Activated naive CD8-positive, alpha-beta T cell treated with anti-CD3 and anti-CD28 coated beads for 36 hours (primary cell): Measurements from ENCODE around the gene DUSP28. TPM values are rescaled to one million over a fixed set of nuclear protein-coding genes. Genes with fewer than 3 reads are reported as not detected.
"Not testable (repeated sequence)": the region's sequence is repeated elsewhere in the genome, so short reads cannot be mapped to it uniquely, and the experiment has no call there.

ENCODE experiments used
- DNase-seq: peaks from one replicate; pipeline ENCODE4 v3.0.0; 2021
- H3K27ac Mint-ChIP-seq: one replicate; pipeline ENCODE4 v1.8.0; 2022; ENCODE audit warnings: mild to moderate bottlenecking, moderate library complexity, mixed read lengths
- H3K27me3 Mint-ChIP-seq: one replicate; pipeline ENCODE4 v1.8.0; 2022; ENCODE audit warnings: mild to moderate bottlenecking, mixed read lengths
- H3K36me3 Mint-ChIP-seq: one replicate; pipeline ENCODE4 v1.8.0; 2021; ENCODE audit warnings: mild to moderate bottlenecking, mixed read lengths
- H3K4me1 Mint-ChIP-seq: one replicate; pipeline ENCODE4 v1.8.0; 2021; ENCODE audit warnings: mixed read lengths
- H3K4me3 Mint-ChIP-seq: one replicate; pipeline ENCODE4 v1.8.0; 2022; ENCODE audit warnings: mild to moderate bottlenecking, moderate library complexity, mixed read lengths
- H3K9me3 Mint-ChIP-seq: one replicate; pipeline ENCODE4 v1.8.0; 2022; ENCODE audit warnings: mixed read lengths
- total RNA-seq, 2 experiments: library from RNA; stranded (reverse); gene quantifications; one replicate each; pipeline ENCODE4 v1.2.3, GENCODE V29; 2021

DUSP28 gene
- total RNA-seq, 2 experiments from 2014 or later: 6.7 to 6.9 TPM

DNA sequence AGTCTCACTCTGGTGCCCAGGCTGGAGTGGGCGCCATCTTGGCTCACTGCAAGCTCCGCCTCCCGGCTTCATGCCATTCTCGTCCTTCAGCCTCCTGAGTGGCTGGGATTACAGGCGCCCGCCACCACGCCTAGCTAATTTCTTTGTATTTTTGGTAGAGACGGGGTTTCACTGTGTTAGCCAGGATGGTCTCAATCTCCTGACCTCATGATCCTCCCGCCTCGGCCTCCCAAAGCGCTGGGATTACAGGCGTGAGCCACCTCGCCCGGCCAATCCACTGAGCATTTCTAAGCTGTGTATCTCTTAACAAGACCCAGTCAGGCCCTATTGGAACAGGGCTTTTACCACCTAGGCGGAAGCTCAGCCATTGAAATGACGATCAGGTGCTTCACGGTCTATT, 3.1 kb downstream of the DUSP28 start:
- not testable (repeated sequence) for H3K27me3 Mint-ChIP-seq, DNase-seq, H3K4me3 Mint-ChIP-seq, H3K9me3 Mint-ChIP-seq, H3K27ac Mint-ChIP-seq
- H3K36me3 Mint-ChIP-seq: peaks cover 51% of the 10 kb centered on the region
- peaks cover 69% of the 10 kb centered on the region for H3K4me1 Mint-ChIP-seq

DNA sequence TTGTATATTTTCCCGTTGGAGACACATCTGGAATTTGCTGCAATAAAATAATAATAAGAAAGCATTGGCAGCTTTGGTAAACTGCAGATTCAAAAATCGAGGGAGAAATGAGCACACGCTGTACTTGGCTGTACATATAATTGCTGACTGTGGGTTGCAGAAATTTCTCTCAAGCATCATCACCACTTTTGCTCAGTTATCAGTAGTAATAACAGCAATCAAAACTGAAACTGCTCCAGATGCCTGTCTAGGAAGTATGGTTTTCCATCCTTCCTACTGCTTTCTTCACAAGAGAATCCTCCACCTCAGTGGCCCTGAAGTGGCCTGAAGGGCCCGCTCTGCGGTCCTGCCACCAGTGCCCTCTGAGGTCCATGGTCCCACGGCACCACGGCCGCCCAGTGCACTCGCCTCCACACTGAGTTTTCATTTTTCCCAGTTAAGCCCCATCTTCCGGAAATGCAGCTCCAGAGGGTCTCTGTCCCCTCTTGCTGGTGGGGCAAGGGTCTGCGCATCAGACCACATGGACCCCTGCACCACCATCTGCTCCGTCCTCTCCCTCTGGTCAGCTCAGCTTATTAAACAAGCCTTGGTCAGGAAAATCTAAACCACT, 3.9 kb downstream of the DUSP28 start:
- Mint-ChIP-seq H3K9me3 (no peaks in the 10 kb centered on the region), H3K27ac (peak overlapping the region; percentile 98), H3K36me3 (peaks cover 43% of the 10 kb centered on the region), H3K27me3 (no peaks in the 10 kb centered on the region), H3K4me3 (peak overlapping the region; percentile 92), H3K4me1 (peaks cover 61% of the 10 kb centered on the region)
- DNase-seq: no peak

DNA sequence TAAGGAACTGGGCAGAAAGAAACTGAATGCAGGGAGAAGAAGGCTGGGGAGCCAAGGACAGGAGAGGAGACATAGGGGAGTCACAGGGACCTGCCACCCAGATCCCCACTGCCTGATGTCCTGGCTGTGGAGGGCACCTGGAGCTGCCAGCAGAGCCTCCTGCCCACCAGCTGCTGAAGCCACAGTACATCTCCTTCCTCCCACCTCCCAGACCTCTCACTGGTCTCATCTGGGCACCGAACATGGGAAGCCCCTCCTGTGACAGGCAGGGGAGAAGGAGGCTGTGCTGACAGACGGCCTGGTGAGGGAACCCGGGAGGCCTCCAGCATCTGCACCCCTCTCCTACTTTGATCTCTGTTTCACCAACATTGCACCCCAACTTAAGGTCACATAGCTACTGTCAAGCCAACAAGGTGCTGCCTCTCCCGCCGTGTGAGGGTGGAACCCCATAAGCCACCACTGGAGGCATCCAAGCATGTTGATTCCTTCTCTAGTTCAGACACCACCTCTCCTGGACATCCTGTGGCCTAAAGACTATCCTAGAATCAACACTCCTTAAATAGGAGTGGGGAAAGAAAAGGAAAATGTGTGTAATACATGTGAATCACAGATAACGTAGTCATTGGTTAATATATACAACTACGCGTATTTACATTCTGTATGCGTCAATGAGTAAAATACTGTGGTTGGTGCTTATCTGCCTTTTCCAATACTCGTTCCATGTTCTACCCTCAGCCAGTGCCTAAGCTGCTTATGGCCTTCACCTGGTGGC, 4.6 kb downstream of the DUSP28 start:
- peaks cover 36% of the 10 kb centered on the region for H3K36me3 Mint-ChIP-seq
- H3K9me3 Mint-ChIP-seq: no peaks in the 10 kb centered on the region
- peak overlapping the region; percentile 92 for H3K4me3 Mint-ChIP-seq
- H3K27me3 Mint-ChIP-seq: no peaks in the 10 kb centered on the region
- peak; percentile 52 for DNase-seq
- H3K4me1 Mint-ChIP-seq: peaks cover 61% of the 10 kb centered on the region
- H3K27ac Mint-ChIP-seq: peak overlapping the region; percentile 98

DNA sequence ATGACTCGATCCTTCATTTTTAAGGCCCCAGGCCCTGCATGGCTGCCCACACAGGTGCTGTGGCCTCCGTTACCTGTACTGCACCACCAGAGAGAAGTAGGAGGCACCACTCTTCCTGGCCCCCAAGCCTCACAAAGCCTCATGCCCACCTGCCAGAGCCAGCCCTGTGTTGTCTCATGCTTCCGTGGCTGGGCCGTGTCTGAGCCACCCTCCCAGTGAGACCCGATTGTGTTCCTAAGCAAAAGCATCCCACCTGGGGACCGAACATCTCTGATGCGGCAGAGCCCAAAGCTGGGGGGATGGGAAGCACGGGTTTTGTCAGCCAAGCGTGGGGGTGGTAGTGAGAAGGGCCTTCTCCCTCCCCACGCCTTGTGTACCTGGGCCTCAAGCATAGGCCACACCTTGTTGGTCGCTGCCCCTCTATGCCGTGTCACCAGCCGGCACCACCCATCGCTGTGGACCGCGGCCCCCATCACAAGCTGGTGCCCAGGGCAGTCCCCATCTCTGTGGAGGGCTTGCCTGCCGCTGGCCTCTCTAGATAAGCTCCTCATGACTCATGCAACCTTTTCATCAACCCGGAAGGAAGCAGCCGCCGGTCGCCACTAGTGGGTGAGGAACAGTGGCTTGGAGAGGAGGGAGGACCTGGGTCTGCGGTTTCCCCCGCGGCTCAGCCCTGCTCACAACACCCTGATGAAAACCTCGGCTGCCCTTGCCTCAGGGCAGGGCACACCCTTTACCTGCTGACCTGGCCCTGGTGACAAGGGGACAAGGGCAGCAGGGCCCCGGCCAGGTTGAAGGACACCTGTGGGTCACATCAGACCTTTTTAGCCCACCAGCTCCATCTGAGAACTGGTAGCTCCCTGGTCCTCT, 5.4 kb downstream of the DUSP28 start:
- DNase-seq: peak; percentile 92
- Mint-ChIP-seq H3K36me3 (peaks cover 33% of the 10 kb centered on the region), H3K27ac (peak overlapping the region; percentile 98), H3K9me3 (no peaks in the 10 kb centered on the region), H3K4me3 (peak overlapping the region; percentile 92), H3K27me3 (no peaks in the 10 kb centered on the region), H3K4me1 (peaks cover 58% of the 10 kb centered on the region)

DNA sequence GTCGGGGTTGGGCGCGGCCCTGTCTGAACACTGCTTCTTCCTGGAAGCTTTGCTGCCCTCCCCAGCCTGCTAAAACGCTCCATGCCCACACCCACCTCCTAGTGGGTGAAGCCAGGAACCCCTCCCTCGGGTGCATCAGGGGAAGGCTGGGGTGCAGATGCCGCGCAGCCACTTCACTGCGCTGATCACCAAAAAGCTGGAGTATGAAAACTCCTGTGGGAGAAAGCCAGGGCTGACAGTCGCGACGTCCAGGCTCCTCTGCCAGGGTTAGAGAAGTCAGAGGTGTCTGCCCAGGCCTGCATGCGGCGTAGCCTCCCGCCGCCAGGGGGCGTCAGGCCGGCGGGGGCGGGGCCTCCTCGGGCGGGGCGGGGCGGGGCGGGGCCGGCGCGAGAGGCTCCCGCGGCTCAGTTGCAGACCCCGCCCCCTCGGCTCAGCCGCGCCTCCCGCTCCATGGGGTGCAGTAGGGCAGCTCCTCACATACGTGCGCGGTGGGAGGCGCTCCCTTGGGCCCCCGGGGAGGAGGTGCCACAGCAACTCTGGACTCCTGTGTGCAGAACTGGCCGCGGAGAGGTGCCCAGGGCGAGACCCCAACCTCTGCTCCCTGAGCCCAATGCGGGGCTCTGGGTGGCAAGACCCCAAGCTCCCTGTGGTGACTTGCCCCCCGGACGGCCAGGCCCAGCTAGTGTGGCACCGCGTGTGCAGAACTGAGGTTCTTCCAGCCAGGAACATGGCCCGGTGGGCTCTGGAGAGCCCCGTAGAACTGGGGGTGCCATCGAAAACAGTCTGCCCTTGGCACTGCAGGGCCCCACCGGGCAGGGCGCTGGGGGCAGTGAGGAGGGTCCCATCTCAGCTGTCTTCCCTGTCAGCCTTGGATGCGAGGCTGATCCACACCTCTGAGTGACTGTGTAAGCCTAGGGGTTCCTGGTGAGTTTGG, 6.3 kb downstream of the DUSP28 start:
- peaks cover 31% of the 10 kb centered on the region for H3K36me3 Mint-ChIP-seq
- H3K9me3 Mint-ChIP-seq: no peaks in the 10 kb centered on the region
- DNase-seq: peak; percentile 96
- peaks cover 64% of the 10 kb centered on the region for H3K4me1 Mint-ChIP-seq
- H3K4me3 Mint-ChIP-seq: peak overlapping the region; percentile 94
- no peaks in the 10 kb centered on the region for H3K27me3 Mint-ChIP-seq
- H3K27ac Mint-ChIP-seq: peak overlapping the region; percentile 98

DNA sequence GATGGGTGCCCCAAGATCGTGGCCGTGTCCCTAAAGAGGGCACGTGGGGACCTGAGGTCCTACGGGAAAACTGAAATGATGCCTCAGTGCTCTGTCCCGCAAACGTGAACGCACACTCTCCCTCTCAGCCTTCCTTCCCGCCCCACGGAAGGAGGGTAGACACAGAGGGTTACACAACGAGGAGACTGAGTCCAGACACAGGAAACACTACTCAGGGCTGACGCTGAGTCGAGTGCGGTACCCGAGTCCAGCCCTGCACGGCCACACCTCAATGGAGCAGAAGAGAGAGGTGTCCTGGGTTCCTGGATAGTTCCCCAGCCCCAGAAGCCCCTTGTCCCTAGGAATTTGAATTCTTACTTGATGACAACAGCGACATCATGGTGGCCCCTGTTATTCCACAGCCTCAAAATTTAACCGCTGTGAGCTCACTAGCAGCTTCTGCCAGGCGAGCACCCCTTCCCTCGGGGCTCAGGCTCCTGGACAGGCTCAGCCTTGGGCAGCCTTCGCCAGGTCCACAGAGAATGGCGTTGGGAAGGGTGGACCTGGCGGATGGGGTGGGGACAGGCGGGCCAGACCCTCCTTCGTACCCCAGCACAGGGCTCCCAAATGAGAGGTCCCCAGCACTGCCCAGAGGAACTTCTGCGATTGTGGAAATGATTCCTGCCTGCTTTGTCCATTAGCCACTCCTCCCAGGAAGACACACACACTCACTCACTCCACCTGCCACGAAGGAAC, 7.1 kb downstream of the DUSP28 start:
- H3K4me1 Mint-ChIP-seq: peaks cover 60% of the 10 kb centered on the region
- peaks cover 24% of the 10 kb centered on the region for H3K36me3 Mint-ChIP-seq
- no peaks in the 10 kb centered on the region for H3K27me3 Mint-ChIP-seq
- peak overlapping the region; percentile 96 for H3K27ac Mint-ChIP-seq
- DNase-seq: no peak
- H3K9me3 Mint-ChIP-seq: no peaks in the 10 kb centered on the region
- peak overlapping the region; percentile 94 for H3K4me3 Mint-ChIP-seq

DNA sequence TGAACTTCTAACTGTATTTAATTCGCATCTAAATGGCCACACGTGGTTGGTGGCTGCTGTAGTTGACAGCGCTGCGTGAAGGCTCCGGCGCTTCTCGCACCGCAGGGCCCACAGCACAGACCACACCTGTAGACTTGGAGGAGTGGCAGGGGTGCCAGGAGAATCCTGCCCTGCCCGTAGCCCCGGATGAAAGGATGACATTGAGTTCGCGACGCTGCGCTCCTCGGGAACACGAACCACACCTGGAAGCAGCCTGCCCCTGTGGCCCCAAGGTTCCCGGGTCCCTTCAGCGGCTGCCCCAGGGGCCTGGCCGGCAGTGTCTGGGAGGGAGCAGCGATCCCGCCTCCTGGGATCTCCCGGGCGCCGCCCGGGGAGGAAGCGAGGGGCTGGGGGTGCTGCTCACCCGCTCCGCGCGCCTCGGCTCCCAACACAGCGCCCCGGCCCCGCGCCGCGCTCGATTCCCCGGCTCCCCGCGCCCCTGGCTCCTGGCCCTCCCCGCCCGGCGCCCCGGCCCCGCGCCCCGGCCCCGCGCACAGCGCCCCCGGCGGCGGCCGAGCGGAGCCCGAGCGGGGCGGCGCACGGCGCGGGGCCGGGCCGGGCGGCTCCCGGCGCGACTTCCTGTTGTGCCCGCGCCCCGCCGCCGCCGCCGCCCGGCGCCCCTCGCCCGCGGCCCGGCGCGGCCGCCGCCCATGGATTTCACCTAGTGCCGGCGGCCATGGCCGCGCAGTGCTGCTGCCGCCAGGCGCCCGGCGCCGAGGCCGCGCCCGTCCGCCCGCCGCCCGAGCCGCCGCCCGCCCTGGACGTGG, 7.9 kb downstream of the DUSP28 start, which contains the start of gene RNPEPL1:
RNPEPL1 (plus strand) TSS at position 613 of the 806 bp plus-strand sequence; CDS start at position 716, 103 bp downstream.
- Mint-ChIP-seq H3K4me1 (peaks cover 54% of the 10 kb centered on the region), H3K27me3 (no peaks in the 10 kb centered on the region)

DNA sequence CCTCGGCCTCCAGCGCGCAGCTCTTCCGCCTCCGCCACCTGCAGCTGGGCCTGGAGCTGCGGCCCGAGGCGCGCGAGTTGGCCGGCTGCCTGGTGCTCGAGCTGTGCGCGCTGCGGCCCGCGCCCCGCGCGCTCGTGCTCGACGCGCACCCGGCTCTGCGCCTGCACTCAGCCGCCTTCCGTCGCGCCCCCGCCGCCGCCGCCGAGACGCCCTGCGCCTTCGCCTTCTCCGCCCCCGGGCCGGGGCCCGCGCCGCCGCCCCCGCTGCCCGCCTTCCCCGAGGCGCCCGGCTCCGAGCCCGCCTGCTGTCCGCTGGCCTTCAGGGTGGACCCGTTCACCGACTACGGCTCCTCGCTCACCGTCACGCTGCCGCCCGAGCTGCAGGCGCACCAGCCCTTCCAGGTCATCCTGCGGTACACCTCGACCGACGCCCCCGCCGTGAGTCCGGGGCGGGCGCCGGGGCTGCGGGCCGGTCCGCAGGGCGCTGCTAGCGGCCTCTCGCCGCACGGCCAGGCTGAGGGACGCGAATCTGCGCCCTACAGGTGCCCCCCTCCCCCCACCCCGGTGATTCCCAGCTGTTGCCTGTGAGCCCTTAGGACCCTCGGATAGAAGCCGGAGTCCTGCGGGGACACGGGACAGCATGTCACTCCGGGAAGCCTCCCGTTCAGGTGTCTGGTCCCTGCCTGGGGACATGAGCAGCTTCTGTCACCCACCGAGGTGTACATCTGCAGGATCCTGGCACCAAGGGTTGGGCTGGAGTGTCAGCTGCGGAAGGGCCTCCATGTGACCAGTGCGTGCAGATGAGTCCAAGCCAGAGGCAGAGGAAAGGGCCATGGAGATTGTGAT, 8.7 kb downstream of the DUSP28 start:
- H3K27me3 Mint-ChIP-seq: no peaks in the 10 kb centered on the region
- no peaks in the 10 kb centered on the region for H3K9me3 Mint-ChIP-seq
- H3K4me1 Mint-ChIP-seq: peaks cover 47% of the 10 kb centered on the region
- DNase-seq: peak; percentile 63
- peak overlapping the region; percentile 80 for H3K27ac Mint-ChIP-seq
- H3K4me3 Mint-ChIP-seq: peak overlapping the region; percentile 78
- H3K36me3 Mint-ChIP-seq: peaks cover 9% of the 10 kb centered on the region

More for the DNA sequence above, 7.9 kb downstream of the DUSP28 start, which contains the start of gene RNPEPL1:
- Mint-ChIP-seq H3K4me3 (peak within 1 kb of the TSS; percentile 94), H3K27ac (peak within 1 kb of the TSS; percentile 96), H3K36me3 (peaks cover 16% of the 10 kb centered on the region), H3K9me3 (no peaks in the 10 kb centered on the region)
- peak; percentile 70 for DNase-seq

DNA sequence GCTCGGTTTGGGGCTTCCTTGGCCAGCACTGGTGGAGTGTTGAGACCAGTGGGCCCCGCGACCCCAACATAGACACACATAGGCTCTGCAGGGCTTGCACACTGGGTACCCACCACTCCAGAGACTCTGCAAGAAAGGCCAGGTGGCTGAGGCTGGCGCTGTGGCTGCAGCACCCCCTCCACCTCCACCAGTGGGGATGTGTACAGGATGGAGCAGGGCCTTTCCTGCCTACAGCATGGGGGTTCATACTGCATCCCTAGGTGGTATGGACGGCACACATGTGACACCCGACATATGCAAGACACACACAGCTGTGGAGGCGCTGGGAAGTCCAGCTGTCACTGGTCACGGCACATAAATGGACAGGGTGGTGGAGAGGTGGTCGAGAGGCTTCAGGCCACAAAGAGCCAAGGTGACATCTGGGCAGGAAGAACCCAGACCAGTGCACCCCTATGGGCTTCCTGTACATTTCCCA, 9.4 kb downstream of the DUSP28 start:
- no peak for DNase-seq
- Mint-ChIP-seq H3K27ac (peak overlapping the region; percentile 63), H3K27me3 (no peaks in the 10 kb centered on the region), H3K4me1 (peaks cover 40% of the 10 kb centered on the region), H3K4me3 (peak overlapping the region; percentile 78), H3K9me3 (no peaks in the 10 kb centered on the region), H3K36me3 (peaks cover 4% of the 10 kb centered on the region)

DNA sequence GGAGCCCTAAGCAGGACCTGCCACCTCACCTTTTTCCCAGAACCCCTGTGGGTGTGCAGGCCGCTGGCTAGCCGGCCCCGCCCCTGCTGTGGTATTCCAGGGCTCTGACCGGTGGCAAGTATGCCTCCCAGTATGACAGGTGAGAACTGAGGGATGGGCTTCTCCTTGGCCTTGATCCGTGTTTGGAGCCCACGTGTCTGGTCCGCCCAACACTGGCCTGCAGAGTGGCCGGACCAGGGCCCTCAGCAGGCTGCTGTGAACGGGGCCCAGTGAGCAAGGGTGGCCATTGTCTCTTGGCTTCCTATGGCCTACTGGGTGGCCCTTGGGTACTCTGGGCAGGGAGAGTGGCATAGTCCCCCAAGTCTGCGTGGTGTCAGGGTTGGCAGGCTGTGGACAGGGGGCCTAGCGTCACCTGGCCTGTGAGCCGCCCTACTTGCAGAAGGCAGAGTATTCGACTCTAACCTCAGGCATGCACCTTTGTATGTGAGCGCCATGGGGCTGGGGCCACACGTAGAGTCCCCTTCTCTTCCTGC, 9.9 kb downstream of the DUSP28 start:
- no peak for DNase-seq
- Mint-ChIP-seq H3K27ac (no peak overlapping the region), H3K36me3 (no peaks in the 10 kb centered on the region)

DNA sequence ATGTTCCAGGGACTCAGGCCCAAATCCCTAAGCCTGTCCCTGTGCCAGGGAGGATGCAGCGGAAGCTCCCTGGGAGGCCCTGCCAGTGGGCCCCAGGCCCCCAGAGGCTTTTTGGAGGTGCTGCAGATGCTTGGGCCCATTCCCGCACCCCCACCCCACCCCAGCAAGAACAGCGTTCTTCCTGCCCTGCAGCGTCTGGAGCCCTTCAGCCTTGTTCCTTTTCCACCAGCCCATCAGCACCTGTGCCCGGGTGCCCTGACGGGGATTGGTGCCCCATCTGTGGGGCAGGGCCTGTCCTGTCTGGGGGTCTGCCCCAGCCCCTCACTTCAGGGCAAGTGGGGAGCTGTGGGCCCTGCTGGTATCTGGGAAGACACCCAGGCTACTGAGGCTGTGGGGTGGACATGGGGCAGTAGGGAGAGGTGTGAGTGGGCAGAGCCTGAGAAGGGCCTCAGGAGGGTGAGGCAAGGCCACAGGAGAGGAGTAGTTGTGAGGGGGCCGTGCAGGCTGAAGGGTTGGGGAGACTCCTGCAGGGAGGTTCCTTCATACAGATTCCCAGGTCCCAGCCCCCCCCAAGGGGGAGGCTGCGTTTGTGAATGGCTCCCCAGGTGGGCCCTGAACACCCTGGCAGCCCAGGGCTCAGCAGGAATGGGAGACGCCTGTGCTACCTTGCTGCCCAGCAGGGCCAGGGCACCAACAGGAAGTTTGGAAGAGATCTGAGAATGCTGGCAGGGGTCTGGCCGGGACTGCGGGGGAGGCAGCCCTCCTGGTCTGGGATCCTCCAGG, 10.6 kb downstream of the DUSP28 start:
- no peak for DNase-seq
- H3K4me3 Mint-ChIP-seq: peak overlapping the region; percentile 22
- H3K36me3 Mint-ChIP-seq: no peaks in the 10 kb centered on the region
- H3K27ac Mint-ChIP-seq: no peak overlapping the region
- no peaks in the 10 kb centered on the region for H3K27me3 Mint-ChIP-seq
- H3K4me1 Mint-ChIP-seq: peaks cover 29% of the 10 kb centered on the region
- no peaks in the 10 kb centered on the region for H3K9me3 Mint-ChIP-seq

More for the DNA sequence above, 9.9 kb downstream of the DUSP28 start:
- Mint-ChIP-seq H3K9me3 (no peaks in the 10 kb centered on the region), H3K4me1 (peaks cover 35% of the 10 kb centered on the region), H3K4me3 (peak overlapping the region; percentile 78), H3K27me3 (no peaks in the 10 kb centered on the region)
